Measurements from ENCODE around the gene CXorf66. TPM values are rescaled to one million over a fixed set of nuclear protein-coding genes. Genes with fewer than 3 reads are reported as not detected.
"Not testable (repeated sequence)": the region's sequence is repeated elsewhere in the genome, so short reads cannot be mapped to it uniquely, and the experiment has no call there.

Gene CXorf66
- total RNA-seq, 4 donors from 2014 or later, result not detected

- DNase-seq (ENCODE audit: low spot score), result no peak
- TF ChIP-seq, protein P1, sequence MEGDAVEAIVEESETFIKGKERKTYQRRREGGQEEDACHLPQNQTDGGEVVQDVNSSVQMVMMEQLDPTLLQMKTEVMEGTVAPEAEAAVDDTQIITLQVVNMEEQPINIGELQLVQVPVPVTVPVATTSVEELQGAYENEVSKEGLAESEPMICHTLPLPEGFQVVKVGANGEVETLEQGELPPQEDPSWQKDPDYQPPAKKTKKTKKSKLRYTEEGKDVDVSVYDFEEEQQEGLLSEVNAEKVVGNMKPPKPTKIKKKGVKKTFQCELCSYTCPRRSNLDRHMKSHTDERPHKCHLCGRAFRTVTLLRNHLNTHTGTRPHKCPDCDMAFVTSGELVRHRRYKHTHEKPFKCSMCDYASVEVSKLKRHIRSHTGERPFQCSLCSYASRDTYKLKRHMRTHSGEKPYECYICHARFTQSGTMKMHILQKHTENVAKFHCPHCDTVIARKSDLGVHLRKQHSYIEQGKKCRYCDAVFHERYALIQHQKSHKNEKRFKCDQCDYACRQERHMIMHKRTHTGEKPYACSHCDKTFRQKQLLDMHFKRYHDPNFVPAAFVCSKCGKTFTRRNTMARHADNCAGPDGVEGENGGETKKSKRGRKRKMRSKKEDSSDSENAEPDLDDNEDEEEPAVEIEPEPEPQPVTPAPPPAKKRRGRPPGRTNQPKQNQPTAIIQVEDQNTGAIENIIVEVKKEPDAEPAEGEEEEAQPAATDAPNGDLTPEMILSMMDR (IDR thresholded peaks at IDR 0.05), result no peak
- no peak for ATAC-seq (ENCODE audit: low FRiP score)
These were observed 35.4 kb downstream of the CXorf66 start for GRCh38 chrX:139929876-139930275.

DNA sequence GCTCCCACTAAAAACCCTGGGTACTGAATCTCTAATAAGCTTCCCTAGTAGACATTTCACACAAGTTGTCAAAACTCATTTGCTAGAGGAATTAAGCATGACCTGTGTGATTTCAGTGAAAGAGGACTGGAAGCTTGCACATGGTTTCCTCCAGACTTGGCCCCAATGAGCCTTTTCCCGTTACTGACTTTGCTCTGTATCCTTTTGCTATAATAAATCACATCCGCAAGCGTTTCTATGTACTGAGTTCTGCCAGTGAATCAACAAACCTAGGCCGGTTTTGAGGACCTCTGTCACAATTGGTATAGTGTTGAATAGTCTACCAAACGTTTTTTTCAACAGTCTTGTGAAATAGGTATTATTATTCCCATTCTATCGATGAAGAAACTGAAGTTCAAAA, 40.6 kb downstream of the CXorf66 start:
- no peak for DNase-seq (ENCODE audit: low spot score)
- TF ChIP-seq, protein P1 (IDR thresholded peaks at IDR 0.05), result no peak
- no peak for ATAC-seq (ENCODE audit: low FRiP score)

- DNase-seq (ENCODE audit: low spot score), result no peak
- TF ChIP-seq, protein P1 (IDR thresholded peaks at IDR 0.05), result no peak
- ATAC-seq (ENCODE audit: low FRiP score), result no peak
These were observed 41.1 kb downstream of the CXorf66 start for GRCh38 chrX:139924069-139924695.

DNA sequence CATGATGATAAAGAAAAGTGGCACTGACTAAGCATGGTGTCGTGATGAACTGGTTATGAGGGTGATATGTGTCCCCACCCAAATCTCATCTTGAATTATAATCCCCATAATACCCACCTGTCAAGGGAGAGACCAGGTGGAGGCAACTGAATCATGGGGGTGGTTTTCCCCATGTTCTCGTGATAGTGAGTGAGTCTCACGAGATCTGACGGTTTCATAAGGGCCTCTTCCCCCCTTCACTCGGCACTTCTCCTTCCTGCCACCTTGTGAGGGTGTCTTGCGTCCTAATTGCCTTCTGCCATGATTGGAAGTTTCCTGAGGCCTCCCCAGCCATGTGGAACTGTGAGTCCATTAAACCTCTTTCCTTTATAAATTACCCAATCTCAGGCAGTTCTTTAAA, 44.2 kb downstream of the CXorf66 start:
- DNase-seq (ENCODE audit: low spot score); ATAC-seq (ENCODE audit: low FRiP score): not testable (repeated sequence)

GRCh38 chrX:139920316-139920715, 45.0 kb downstream of the CXorf66 start:
- no peak for ATAC-seq (ENCODE audit: low FRiP score)
- TF ChIP-seq, protein P1 (IDR thresholded peaks at IDR 0.05), result no peak
- no peak for DNase-seq (ENCODE audit: low spot score)

- ATAC-seq (ENCODE audit: low FRiP score) (no peak), DNase-seq (ENCODE audit: low spot score) (no peak)
- TF ChIP-seq, protein P1 (IDR thresholded peaks at IDR 0.05), result no peak
These were observed 50.9 kb downstream of the CXorf66 start for GRCh38 chrX:139914421-139914820.

GRCh38 chrX:139909712-139910111, 55.6 kb downstream of the CXorf66 start:
- ATAC-seq (ENCODE audit: low FRiP score), result no peak
- no peak for DNase-seq (ENCODE audit: low spot score)
- TF ChIP-seq, protein P1 (IDR thresholded peaks at IDR 0.05), result no peak
